Spinal cord (tissue), 4 donors: ENCODE measurements around the gene LAMB4. TPM values are rescaled to one million over a fixed set of nuclear protein-coding genes. Genes with fewer than 3 reads are reported as not detected.

Experiments
- polyA plus RNA-seq, 2 donors: library from polyadenylated mRNA; unstranded; fragments of 120-200 nt; gene quantifications; one replicate each; pipeline ENCODE4 v1.2.1, GENCODE V29; 2013; ENCODE audit not compliant: insufficient read length in 2 of 2
- small RNA-seq: library from RNA; depleted of rRNA; stranded (forward); fragments of <200 nt; gene quantifications from one replicate; pipeline ENCODE3, GENCODE V24; 2014; ENCODE audit warnings: low replicate concordance
- total RNA-seq, 2 donors: library from RNA; depleted of rRNA in 1 of 2; stranded (reverse); fragments of 120-200 nt in 1 of 2; fragments of >200 nt in 1 of 2; gene quantifications; one replicate each; pipeline versions ENCODE4 v1.2.3 to v1.2.4, GENCODE V29; 2013 to 2014

The LAMB4 gene
- total and polyA plus RNA-seq, 4 donors: 0.19 to 0.50 (median 0.29) TPM

Small RNA genes within 50 kb of the gene (small RNA-seq; reads per million reads assigned to genes)
- 0.06 reads per million for gene RF00012

Other genes starting within 250 kb of the LAMB4 start
- 10 to 100 TPM; 56.1 to 98.5 TPM for gene DLD, start 239.2 kb downstream of the LAMB4 start, total RNA-seq
- 10 to 100 TPM; 84.9 to 92.7 TPM for gene DLD, start 239.2 kb downstream of the LAMB4 start, polyA plus RNA-seq
- 100 to 1,000 TPM; 158 to 312 TPM for gene LAMB1, start 127.2 kb downstream of the LAMB4 start, total RNA-seq
- 100 to 1,000 TPM in 1 of 2 donors, 10 to 100 TPM in 1; 84.4 to 199 TPM for gene LAMB1, start 127.2 kb downstream of the LAMB4 start, polyA plus RNA-seq